Measurements from ENCODE around the gene RPUSD4.

DNA sequence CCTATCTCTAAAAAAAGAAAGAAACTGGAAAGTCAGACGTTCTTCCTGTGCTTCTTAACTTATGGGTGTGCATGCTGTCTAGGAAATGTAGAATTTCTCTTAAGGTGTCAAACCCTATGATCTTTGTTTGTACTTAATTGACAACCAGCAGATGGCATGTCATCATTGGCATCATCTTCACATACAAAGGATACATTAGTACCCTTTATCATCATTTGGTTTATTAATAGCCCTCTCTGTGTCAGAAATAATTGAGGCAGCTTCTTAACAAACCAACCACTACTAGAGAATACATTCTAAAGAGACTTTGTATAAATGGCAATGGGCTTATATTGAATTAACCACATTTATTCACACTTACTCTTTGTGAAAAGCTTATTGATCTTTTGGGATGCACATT is 43.4 kb upstream of the RPUSD4 start:
- TF ChIP-seq POLR2A (IDR thresholded peaks at IDR 0.05; ENCODE audit: extremely low read depth, insufficient read length), result no peak
- TF ChIP-seq, protein P1, sequence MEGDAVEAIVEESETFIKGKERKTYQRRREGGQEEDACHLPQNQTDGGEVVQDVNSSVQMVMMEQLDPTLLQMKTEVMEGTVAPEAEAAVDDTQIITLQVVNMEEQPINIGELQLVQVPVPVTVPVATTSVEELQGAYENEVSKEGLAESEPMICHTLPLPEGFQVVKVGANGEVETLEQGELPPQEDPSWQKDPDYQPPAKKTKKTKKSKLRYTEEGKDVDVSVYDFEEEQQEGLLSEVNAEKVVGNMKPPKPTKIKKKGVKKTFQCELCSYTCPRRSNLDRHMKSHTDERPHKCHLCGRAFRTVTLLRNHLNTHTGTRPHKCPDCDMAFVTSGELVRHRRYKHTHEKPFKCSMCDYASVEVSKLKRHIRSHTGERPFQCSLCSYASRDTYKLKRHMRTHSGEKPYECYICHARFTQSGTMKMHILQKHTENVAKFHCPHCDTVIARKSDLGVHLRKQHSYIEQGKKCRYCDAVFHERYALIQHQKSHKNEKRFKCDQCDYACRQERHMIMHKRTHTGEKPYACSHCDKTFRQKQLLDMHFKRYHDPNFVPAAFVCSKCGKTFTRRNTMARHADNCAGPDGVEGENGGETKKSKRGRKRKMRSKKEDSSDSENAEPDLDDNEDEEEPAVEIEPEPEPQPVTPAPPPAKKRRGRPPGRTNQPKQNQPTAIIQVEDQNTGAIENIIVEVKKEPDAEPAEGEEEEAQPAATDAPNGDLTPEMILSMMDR (IDR thresholded peaks at IDR 0.05; ENCODE audit: low read depth, low read length), result no peak

Data from NB4 (cell line).